Heart left ventricle (tissue), 16 donors: ENCODE results near the gene SLC22A15. TPM values are rescaled to one million over a fixed set of nuclear protein-coding genes. Genes with fewer than 3 reads are reported as not detected.
"Not testable (repeated sequence)": the region's sequence is repeated elsewhere in the genome, so short reads cannot be mapped to it uniquely, and the experiment has no call there.

Experiments
- ATAC-seq, 4 donors: fragments of 200-7000 bp; cut with Tn5 transposase; one replicate each; pipeline ENCODE4 v1.9.1; 2020 to 2022; ENCODE audit warnings: moderate library complexity in 4 of 4, mild to moderate bottlenecking in 3 of 4, moderate number of reproducible peaks in 1 of 4
- DNase-seq, 5 donors: peaks; one replicate each; pipeline ENCODE4 v3.0.0-alpha.2; 2020
- H3K27ac ChIP-seq, 12 donors: fragments of 200-600 bp; sonication (generic) in 4 of 12; one replicate each; pipeline versions ENCODE4 v1.5.0 to v1.8.0; 2016 to 2022; ENCODE audit warnings: mild to moderate bottlenecking in 2 of 12
- H3K27me3 ChIP-seq, 9 donors: fragments of 200-600 bp; sonication (generic) in 2 of 9; one replicate each; pipeline versions ENCODE4 v1.5.1 to v1.8.0; 2016 to 2022; ENCODE audit warnings: mild to moderate bottlenecking in 3 of 9
- H3K36me3 ChIP-seq, 9 donors: fragments of 200-600 bp; sonication (generic) in 2 of 9; one replicate each; pipeline versions ENCODE4 v1.5.0 to v1.8.0; 2018 to 2022; ENCODE audit warnings: mild to moderate bottlenecking in 2 of 9
- H3K4me1 ChIP-seq, 12 donors: fragments of 200-600 bp; sonication (generic) in 4 of 12; one replicate each; pipeline versions ENCODE4 v1.5.0 to v1.8.0; 2016 to 2022; ENCODE audit warnings: mild to moderate bottlenecking in 3 of 12
- H3K4me3 ChIP-seq, 12 donors: fragments of 200-600 bp; sonication (generic) in 4 of 12; one replicate each; pipeline versions ENCODE4 v1.5.0 to v1.8.0; 2017 to 2022; ENCODE audit warnings: mild to moderate bottlenecking in 9 of 12, moderate library complexity in 4 of 12
- H3K9me3 ChIP-seq, 12 donors: fragments of 200-600 bp; sonication (generic) in 4 of 12; one replicate each; pipeline versions ENCODE4 v1.5.0 to v1.8.0; 2016 to 2022; ENCODE audit warnings: mild to moderate bottlenecking in 1 of 12
- POLR2A ChIP-seq, 2 donors: fragments of 450-650 bp; IDR thresholded peaks; one replicate each; pipeline ENCODE4 v1.6.1; 2017; ENCODE audit warnings: antibody characterized with exemption in 2 of 2, mild to moderate bottlenecking in 2 of 2, moderate library complexity in 2 of 2
- WGBS, 4 donors: extraction: QIAGEN DNeasy Blood & Tissue Kit in 2 of 4; methylation state at CpG; one replicate each; pipeline versions ENCODE4 v1.1.5 to v1.1.7; 2013 to 2018; 5-methylcytosine and 5-hydroxymethylcytosine counted together
- intact Hi-C, 10 donors: fragments of 100-400 bp; cut with DNase I; formaldehyde crosslinking; loops; one replicate each; pipeline versions ENCODE4 v1.11.1 to v1.14.2; 2022
- polyA plus RNA-seq, 2 donors: library from polyadenylated mRNA; stranded (reverse); fragments of 200-250 nt; gene quantifications; one replicate each; pipeline ENCODE4 v1.2.3, GENCODE V29; 2013
- total RNA-seq, 9 donors: library from RNA; depleted of rRNA in 2 of 9; stranded (reverse); fragments of >200 nt in 2 of 9; fragmentation: NEBNext Ultra II Directional in 3 of 9; extraction: Animal tissue kit (Norgen Biotek cat#: 25700) in 3 of 9; gene quantifications; one replicate each; pipeline versions ENCODE4 v1.1.0 to v1.2.4, GENCODE V29; 2016 to 2023
- TF ChIP-seq, protein P1 (sequence below), 12 donors: fragments of 200-600 bp; sonication (generic) in 4 of 12; IDR thresholded peaks; one replicate each; pipeline versions ENCODE4 v1.5.0 to v1.8.0; 2018 to 2022; ENCODE audit warnings: antibody characterized with exemption in 12 of 12, mild to moderate bottlenecking in 5 of 12
- donor health status: ischemic (EF 13 %, LVEDD 7.1; RV severe dilation, severe dysfunction).
- donor health status: healthy with polysubstance abuse.
- donor health status: DM: no; HTN: yes; CAD: no.
- donor health status: DM: no; HTN: no; CAD: no.
- donor health status: ischemic (EF 25% LVEDD 6.9; RV normal size, moderate dysfunction).
- donor health status: ischemic (EF 25% LVEDD 5.7; RV mildly dilated, moderate dysfunction).
- donor health status: healthy.
- donor health status: DM: yes; HTN: yes; CAD: no.
- donor health status: ischemic (EF 35%, LVEDD 5.7; RV mildly dilated, moderate dysfunction).
- donor health status: nonischemic (EF 11% LVEDD 7.7; RV severe dilation, severe dysfunction).
- donor health status: DM: yes; HTN: yes; CAD: no.
- donor health status: PGD.
- donor health status: ischemic (EF 29% LVEDD 5.4; RV normal size, mild dysfunction).
- donor health status: nonischemic (EF 23%, LVEDD 6.1; RV moderate dilation, normal function).

SLC22A15 gene
- total and polyA plus RNA-seq, 11 donors = 2.7 to 9.4 (median 7.9) TPM

DNA sequence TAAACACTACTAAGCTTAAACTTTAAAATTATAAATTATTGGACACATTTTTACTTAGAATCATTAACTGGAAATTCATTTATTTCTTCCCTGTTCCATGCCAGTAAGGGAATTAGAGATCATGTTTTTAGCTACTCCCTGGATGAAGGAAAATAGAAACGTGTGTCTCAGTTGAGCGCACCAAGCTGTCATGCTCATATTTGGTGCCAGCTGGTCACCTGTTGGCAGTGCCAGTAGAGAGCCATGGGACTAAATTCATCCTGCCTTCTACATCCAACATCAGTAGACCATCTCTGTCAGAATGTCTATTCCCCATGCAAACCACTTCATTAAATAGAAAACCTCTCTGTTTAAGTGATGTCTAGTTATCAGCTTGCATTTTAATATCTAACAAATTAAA is 17.4 kb upstream of the SLC22A15 start:
- no peak overlapping the region for H3K27ac ChIP-seq
- H3K36me3 ChIP-seq = no peaks in the 10 kb centered on the region
- ATAC-seq (no peak), DNase-seq (no peak)
- H3K4me1 ChIP-seq = no peaks in the 10 kb centered on the region
- 85 to 91% (median 90%) methylated on average over 2 of the region's 2 CpGs for WGBS, 4 donors
- no peaks in the 10 kb centered on the region for H3K9me3 ChIP-seq
- H3K27me3 ChIP-seq = no peaks in the 10 kb centered on the region
- H3K4me3 ChIP-seq = no peak overlapping the region
- intact Hi-C loops = no loop called here
- TF ChIP-seq, protein P1, sequence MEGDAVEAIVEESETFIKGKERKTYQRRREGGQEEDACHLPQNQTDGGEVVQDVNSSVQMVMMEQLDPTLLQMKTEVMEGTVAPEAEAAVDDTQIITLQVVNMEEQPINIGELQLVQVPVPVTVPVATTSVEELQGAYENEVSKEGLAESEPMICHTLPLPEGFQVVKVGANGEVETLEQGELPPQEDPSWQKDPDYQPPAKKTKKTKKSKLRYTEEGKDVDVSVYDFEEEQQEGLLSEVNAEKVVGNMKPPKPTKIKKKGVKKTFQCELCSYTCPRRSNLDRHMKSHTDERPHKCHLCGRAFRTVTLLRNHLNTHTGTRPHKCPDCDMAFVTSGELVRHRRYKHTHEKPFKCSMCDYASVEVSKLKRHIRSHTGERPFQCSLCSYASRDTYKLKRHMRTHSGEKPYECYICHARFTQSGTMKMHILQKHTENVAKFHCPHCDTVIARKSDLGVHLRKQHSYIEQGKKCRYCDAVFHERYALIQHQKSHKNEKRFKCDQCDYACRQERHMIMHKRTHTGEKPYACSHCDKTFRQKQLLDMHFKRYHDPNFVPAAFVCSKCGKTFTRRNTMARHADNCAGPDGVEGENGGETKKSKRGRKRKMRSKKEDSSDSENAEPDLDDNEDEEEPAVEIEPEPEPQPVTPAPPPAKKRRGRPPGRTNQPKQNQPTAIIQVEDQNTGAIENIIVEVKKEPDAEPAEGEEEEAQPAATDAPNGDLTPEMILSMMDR (IDR thresholded peaks at IDR 0.05) = no peak
- TF ChIP-seq POLR2A (IDR thresholded peaks at IDR 0.05) = no peak

DNA sequence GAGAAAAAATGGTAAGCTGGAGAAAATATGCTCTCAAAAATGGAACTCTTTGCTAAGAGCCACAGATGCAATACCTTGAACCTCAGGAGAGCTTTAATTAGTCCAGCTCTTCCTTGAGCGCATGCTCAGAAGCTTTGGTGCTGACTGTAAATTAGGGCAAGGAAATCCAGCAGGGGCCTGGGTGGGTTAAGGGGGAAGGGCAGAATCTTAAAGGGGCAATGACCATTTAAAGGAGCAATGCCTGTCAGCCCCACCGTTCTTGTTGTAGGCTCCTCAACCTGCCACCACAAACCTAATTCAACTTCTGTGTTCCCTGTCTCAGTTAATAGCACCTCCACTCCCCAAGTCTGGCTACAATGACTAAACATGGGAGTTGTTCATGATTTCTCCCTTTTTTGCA is 6.8 kb upstream of the SLC22A15 start:
- intact Hi-C loops = loop anchor here in 1 of 10 donors (10.0 kb wide), 1 partner anchor 105 kb away; no protein-coding TSS in a partner anchor
- Histone ChIP-seq H3K36me3 (no peaks in the 10 kb centered on the region), H3K27ac (no peak overlapping the region), H3K4me1 (no peaks in the 10 kb centered on the region), H3K9me3 (no peaks in the 10 kb centered on the region), H3K27me3 (no peaks in the 10 kb centered on the region), H3K4me3 (no peak overlapping the region)
- TF ChIP-seq, protein P1 (IDR thresholded peaks at IDR 0.05) = no peak
- no peak for TF ChIP-seq POLR2A (IDR thresholded peaks at IDR 0.05)
- DNase-seq (no peak), ATAC-seq (no peak)
- WGBS, 4 donors = 22 to 39% (median 35%) methylated on average over 2 of the region's 2 CpGs

DNA sequence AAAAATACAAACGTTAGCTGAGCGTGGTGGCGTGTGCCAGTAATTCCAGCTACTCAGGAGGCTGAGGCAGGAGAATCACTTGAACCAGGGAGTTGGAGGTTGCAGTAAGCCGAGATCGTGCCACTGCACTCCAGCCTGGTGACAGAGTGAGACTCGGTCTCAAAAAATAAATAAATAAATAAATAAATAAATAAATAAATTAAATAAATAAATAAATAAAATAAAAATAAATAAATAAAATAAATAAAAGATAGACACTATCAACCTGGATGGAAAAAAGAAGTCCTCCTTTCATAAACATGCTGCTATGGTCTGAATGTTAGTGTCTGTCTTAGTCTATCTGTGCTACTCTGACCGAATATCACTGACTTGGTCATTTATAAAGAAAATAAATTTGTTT is 4.5 kb upstream of the SLC22A15 start:
- 91 to 96% (median 94%) methylated on average over 7 of the region's 7 CpGs for WGBS, 4 donors
- H3K9me3 ChIP-seq, H3K4me1 ChIP-seq, intact Hi-C loops, ATAC-seq, H3K27ac ChIP-seq, H3K4me3 ChIP-seq, H3K36me3 ChIP-seq, H3K27me3 ChIP-seq, DNase-seq: not testable (repeated sequence)

DNA sequence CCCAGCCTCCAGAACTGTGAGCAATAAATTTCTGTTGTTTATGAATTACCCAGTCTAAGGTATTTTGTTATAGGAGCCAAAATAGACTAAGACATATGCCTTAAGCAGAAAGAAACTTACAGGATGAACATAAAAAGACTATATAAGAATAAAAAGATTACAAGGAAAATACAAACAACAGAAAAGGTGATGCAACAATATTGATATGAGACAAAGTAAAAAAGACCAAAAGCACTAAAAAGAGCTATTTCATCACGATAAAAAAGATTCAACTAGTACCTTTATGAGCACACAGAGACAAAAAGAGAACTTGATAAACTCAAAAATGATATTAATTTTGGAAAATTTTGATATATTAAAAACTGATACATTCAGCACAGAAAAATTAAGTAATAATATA is 3.2 kb upstream of the SLC22A15 start:
- H3K27ac ChIP-seq = no peak overlapping the region
- WGBS, 4 donors = 84 to 95% (median 86%) methylated on average over 1 of the region's 1 CpG
- intact Hi-C loops = no loop called here
- DNase-seq = no peak
- no peaks in the 10 kb centered on the region for H3K36me3 ChIP-seq
- TF ChIP-seq POLR2A (IDR thresholded peaks at IDR 0.05) = no peak
- TF ChIP-seq, protein P1 (IDR thresholded peaks at IDR 0.05) = no peak
- H3K4me3 ChIP-seq = no peak overlapping the region
- peaks cover 0 to 18% (median 3%) of the 10 kb centered on the region in 12 donors for H3K4me1 ChIP-seq
- no peaks in the 10 kb centered on the region for H3K9me3 ChIP-seq
- ATAC-seq = no peak
- H3K27me3 ChIP-seq = no peaks in the 10 kb centered on the region

DNA sequence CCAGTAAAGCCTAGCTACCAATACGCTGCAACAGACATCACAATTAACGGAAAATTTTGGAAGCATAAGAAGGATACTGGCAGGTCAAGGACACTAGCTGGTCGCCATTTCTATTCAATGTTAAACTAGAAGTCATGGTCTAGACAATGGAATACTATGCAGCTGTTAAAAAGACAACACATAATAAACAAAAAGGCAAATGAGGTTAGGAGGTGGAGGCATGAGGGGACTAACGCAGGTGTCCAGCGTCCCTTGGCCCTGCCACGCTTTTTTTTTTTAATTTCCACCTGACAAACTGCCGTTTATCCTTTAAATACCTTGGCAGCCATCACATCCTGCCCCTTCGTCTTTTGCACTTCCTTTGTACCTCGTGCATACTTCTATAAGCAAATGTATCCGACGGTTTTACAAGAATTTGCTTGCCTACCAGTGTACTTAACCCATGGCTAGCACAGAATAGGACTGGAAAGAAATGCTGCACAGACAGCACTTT is 698 bp upstream of the SLC22A15 start:
- WGBS, 4 donors = 41 to 48% (median 44%) methylated on average over 11 of the region's 11 CpGs
- Histone ChIP-seq H3K36me3 (no peaks in the 10 kb centered on the region), H3K27ac (peak overlapping the region; percentile 57 to 91 (median 78)), H3K9me3 (no peaks in the 10 kb centered on the region), H3K27me3 (no peaks in the 10 kb centered on the region), H3K4me1 (peaks cover 0 to 35% (median 3%) of the 10 kb centered on the region in 12 donors), H3K4me3 (peak overlapping the region; percentile 60 to 86 (median 76))
- intact Hi-C loops = loop anchor here in 2 of 10 donors (5.0 kb wide), 1 partner anchor 168 kb away; no protein-coding TSS in a partner anchor
- TF ChIP-seq POLR2A (IDR thresholded peaks at IDR 0.05) = no peak
- ATAC-seq (peak in 1 of 4 donors; percentile 29), DNase-seq (no peak)
